Mammary epithelial cell (primary cell): ENCODE measurements around the gene GNB5.

Experiments
- EZH2 ChIP-seq: IDR thresholded peaks from 2 replicates; pipeline ENCODE4 v1.6.1; 2012; ENCODE audit warnings: low read length, inconsistent platforms, borderline replicate concordance
- TF ChIP-seq, protein P1 (sequence below), 2 donors: IDR thresholded peaks in 1 of 2; conservative IDR thresholded peaks in 1 of 2; 2 replicates each; pipeline ENCODE4 v1.5.1; 2011 to 2012; ENCODE audit warnings: inconsistent platforms in 2 of 2, low read length in 2 of 2, mild to moderate bottlenecking in 2 of 2, control low read depth in 1 of 2, low read depth in 1 of 2; ENCODE audit not compliant: insufficient read depth in 1 of 2; ENCODE audit errors: extremely low read depth in 1 of 2

DNA sequence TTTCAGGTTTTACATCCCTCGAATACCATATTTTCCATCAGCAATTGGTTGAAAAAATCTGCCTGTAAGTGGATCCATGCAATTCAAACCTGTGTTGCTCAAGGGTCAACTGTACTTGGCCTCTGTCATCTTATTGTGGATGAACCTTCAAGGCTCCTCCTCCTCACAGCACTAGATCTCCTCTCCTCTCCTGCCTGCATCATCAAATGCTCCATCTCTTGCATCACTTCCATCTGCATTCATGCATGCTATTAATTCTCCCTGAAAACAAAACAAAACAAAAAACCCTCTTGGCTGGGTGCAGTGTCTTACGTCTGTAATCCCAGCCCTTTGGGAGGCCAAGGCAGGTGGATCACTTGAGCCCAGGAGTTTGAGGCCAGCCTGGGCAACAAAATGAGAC is 88.7 kb downstream of the GNB5 start:
- no peak for TF ChIP-seq EZH2
- TF ChIP-seq, protein P1, sequence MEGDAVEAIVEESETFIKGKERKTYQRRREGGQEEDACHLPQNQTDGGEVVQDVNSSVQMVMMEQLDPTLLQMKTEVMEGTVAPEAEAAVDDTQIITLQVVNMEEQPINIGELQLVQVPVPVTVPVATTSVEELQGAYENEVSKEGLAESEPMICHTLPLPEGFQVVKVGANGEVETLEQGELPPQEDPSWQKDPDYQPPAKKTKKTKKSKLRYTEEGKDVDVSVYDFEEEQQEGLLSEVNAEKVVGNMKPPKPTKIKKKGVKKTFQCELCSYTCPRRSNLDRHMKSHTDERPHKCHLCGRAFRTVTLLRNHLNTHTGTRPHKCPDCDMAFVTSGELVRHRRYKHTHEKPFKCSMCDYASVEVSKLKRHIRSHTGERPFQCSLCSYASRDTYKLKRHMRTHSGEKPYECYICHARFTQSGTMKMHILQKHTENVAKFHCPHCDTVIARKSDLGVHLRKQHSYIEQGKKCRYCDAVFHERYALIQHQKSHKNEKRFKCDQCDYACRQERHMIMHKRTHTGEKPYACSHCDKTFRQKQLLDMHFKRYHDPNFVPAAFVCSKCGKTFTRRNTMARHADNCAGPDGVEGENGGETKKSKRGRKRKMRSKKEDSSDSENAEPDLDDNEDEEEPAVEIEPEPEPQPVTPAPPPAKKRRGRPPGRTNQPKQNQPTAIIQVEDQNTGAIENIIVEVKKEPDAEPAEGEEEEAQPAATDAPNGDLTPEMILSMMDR (conservative IDR thresholded peaks at IDR 0.05 in 1 of 2, IDR thresholded peaks at IDR 0.05 in 1 of 2; ENCODE audit: extremely low read depth in 1 of 2, insufficient read depth in 1 of 2, low read depth in 1 of 2, low read length in 2 of 2), result no peak
